ENCODE results near the gene MAEL. TPM values are rescaled to one million over a fixed set of nuclear protein-coding genes. Genes with fewer than 3 reads are reported as not detected.

MAEL gene
- total RNA-seq, 2 experiments from 2014 or later: not detected

GRCh38 chr1:166956057-166956850, 32.8 kb upstream of the MAEL start:
- H3K4me3 Mint-ChIP-seq: no peak overlapping the region
- H3K4me1 Mint-ChIP-seq (ENCODE audit: low read depth): no peaks in the 10 kb centered on the region
- H3K36me3 Mint-ChIP-seq (ENCODE audit: low read depth): no peaks in the 10 kb centered on the region
- H3K9me3 Mint-ChIP-seq: no peaks in the 10 kb centered on the region
- DNase-seq: no peak
- Histone ChIP-seq H3K36me3 (ENCODE audit: insufficient read depth, low read length) (no peaks in the 10 kb centered on the region), H3K27me3 (ENCODE audit: control insufficient read depth in 1 of 2, insufficient read depth in 2 of 2, low read length in 2 of 2) (no peaks in the 10 kb centered on the region), H3K9me3 (ENCODE audit: control insufficient read depth in 1 of 2, insufficient read depth in 1 of 2, low read length in 2 of 2) (no peaks in the 10 kb centered on the region), H3K4me3 (ENCODE audit: low read length) (no peak overlapping the region), H3K4me1 (ENCODE audit: insufficient read depth, low read length) (no peaks in the 10 kb centered on the region), H3K27ac (ENCODE audit: low read depth in 1 of 2, low read length in 2 of 2) (no peak overlapping the region)
- no peak overlapping the region for H3K27ac Mint-ChIP-seq
- no peak for ATAC-seq (ENCODE audit: poor library complexity)
- CTCF ChIA-PET: no interaction called here
- POLR2A ChIA-PET: no interaction called here
- no peak for TF ChIP-seq CTCF (IDR thresholded peaks at IDR 0.05)
- H3K27me3 Mint-ChIP-seq: peaks cover 7% of the 10 kb centered on the region
- intact Hi-C loops (cut with DNase I, micrococcal nuclease): no loop called here

- intact Hi-C loops (cut with DNase I, micrococcal nuclease): no loop called here
- CTCF ChIA-PET: no interaction called here
- no peak for TF ChIP-seq CTCF (IDR thresholded peaks at IDR 0.05)
- H3K36me3 Mint-ChIP-seq (ENCODE audit: low read depth): no peaks in the 10 kb centered on the region
- ATAC-seq (ENCODE audit: poor library complexity): no peak
- Histone ChIP-seq H3K4me3 (ENCODE audit: low read length) (no peak overlapping the region), H3K36me3 (ENCODE audit: insufficient read depth, low read length) (no peaks in the 10 kb centered on the region), H3K27me3 (ENCODE audit: control insufficient read depth in 1 of 2, insufficient read depth in 2 of 2, low read length in 2 of 2) (no peaks in the 10 kb centered on the region), H3K27ac (ENCODE audit: low read depth in 1 of 2, low read length in 2 of 2) (no peak overlapping the region), H3K4me1 (ENCODE audit: insufficient read depth, low read length) (no peaks in the 10 kb centered on the region), H3K9me3 (ENCODE audit: control insufficient read depth in 1 of 2, insufficient read depth in 1 of 2, low read length in 2 of 2) (no peaks in the 10 kb centered on the region)
- no peak for DNase-seq
- H3K27ac Mint-ChIP-seq: no peak overlapping the region
- H3K27me3 Mint-ChIP-seq: peaks cover 11% of the 10 kb centered on the region
- no peaks in the 10 kb centered on the region for H3K9me3 Mint-ChIP-seq
- POLR2A ChIA-PET: no interaction called here
- no peak overlapping the region for H3K4me3 Mint-ChIP-seq
- no peaks in the 10 kb centered on the region for H3K4me1 Mint-ChIP-seq (ENCODE audit: low read depth)
These were observed 32.2 kb upstream of the MAEL start for GRCh38 chr1:166956872-166957271.

GRCh38 chr1:166960858-166961474, 28.1 kb upstream of the MAEL start:
- no peak for ATAC-seq (ENCODE audit: poor library complexity)
- ChIA-PET CTCF (no interaction called here), POLR2A (no interaction called here)
- Mint-ChIP-seq H3K36me3 (ENCODE audit: low read depth) (no peaks in the 10 kb centered on the region), H3K9me3 (no peaks in the 10 kb centered on the region), H3K27ac (no peak overlapping the region), H3K4me1 (ENCODE audit: low read depth) (no peaks in the 10 kb centered on the region), H3K27me3 (peaks cover 11% of the 10 kb centered on the region), H3K4me3 (no peak overlapping the region)
- H3K27ac ChIP-seq (ENCODE audit: low read depth in 1 of 2, low read length in 2 of 2): no peak overlapping the region
- H3K4me1 ChIP-seq (ENCODE audit: insufficient read depth, low read length): no peaks in the 10 kb centered on the region
- no peaks in the 10 kb centered on the region for H3K36me3 ChIP-seq (ENCODE audit: insufficient read depth, low read length)
- H3K27me3 ChIP-seq (ENCODE audit: control insufficient read depth in 1 of 2, insufficient read depth in 2 of 2, low read length in 2 of 2): no peaks in the 10 kb centered on the region
- no peaks in the 10 kb centered on the region for H3K9me3 ChIP-seq (ENCODE audit: control insufficient read depth in 1 of 2, insufficient read depth in 1 of 2, low read length in 2 of 2)
- no peak overlapping the region for H3K4me3 ChIP-seq (ENCODE audit: low read length)
- DNase-seq: no peak
- TF ChIP-seq CTCF (IDR thresholded peaks at IDR 0.05): no peak
- intact Hi-C loops (cut with DNase I, micrococcal nuclease): no loop called here

All from CD4-positive, alpha-beta T cell (primary cell).